H9 (cell line): Measurements from ENCODE around the gene C17orf75. TPM values are rescaled to one million over a fixed set of nuclear protein-coding genes. Genes with fewer than 3 reads are reported as not detected.

Experiments
- DNase-seq: peaks from one replicate; pipeline ENCODE4 v3.0.0-alpha.2; 2017
- H2AFZ ChIP-seq: one replicate; pipeline ENCODE4 v1.6.1; 2013; ENCODE audit warnings: mild to moderate bottlenecking, low read length, control low read depth, moderate library complexity
- H2AK5ac ChIP-seq: 2 replicates; pipeline ENCODE4 v1.6.1; 2013; ENCODE audit warnings: low read length, control low read depth, mixed read lengths; ENCODE audit not compliant: insufficient read length
- H2BK120ac ChIP-seq: one replicate; pipeline ENCODE4 v1.6.1; 2013; ENCODE audit warnings: low read depth, mild to moderate bottlenecking, low read length, control low read depth, inconsistent platforms; ENCODE audit not compliant: poor library complexity, severe bottlenecking
- H2BK12ac ChIP-seq: 2 replicates; pipeline ENCODE4 v1.6.1; 2013; ENCODE audit warnings: low read length, control low read depth, mixed read lengths, low read depth; ENCODE audit not compliant: insufficient read length
- H2BK15ac ChIP-seq: 2 replicates; pipeline ENCODE4 v1.6.1; 2013; ENCODE audit warnings: low read depth, low read length, control low read depth
- H2BK20ac ChIP-seq: one replicate; pipeline ENCODE4 v1.6.1; 2013; ENCODE audit warnings: low read depth, mild to moderate bottlenecking, low read length, control low read depth, inconsistent platforms; ENCODE audit not compliant: poor library complexity, severe bottlenecking
- H2BK5ac ChIP-seq: 2 replicates; pipeline ENCODE4 v1.6.1; 2013; ENCODE audit warnings: low read length, control low read depth, mixed read lengths; ENCODE audit not compliant: insufficient read length
- H3K14ac ChIP-seq: 2 replicates; pipeline ENCODE4 v1.6.1; 2013; ENCODE audit warnings: low read length, control low read depth; ENCODE audit not compliant: insufficient read depth
- H3K18ac ChIP-seq: 2 replicates; pipeline ENCODE4 v1.6.1; 2013; ENCODE audit warnings: low read depth, mild to moderate bottlenecking, mixed read lengths, low read length, control low read depth; ENCODE audit not compliant: insufficient read length
- H3K23ac ChIP-seq: 2 replicates; pipeline ENCODE4 v1.6.1; 2013; ENCODE audit warnings: low read length, control low read depth, mixed read lengths, low read depth; ENCODE audit not compliant: insufficient read length
- H3K23me2 ChIP-seq: 2 replicates; pipeline ENCODE4 v1.6.1; 2013; ENCODE audit warnings: low read depth, mild to moderate bottlenecking, mixed read lengths, low read length, control low read depth; ENCODE audit not compliant: insufficient read length, poor library complexity, severe bottlenecking
- H3K27ac ChIP-seq: 2 replicates; pipeline ENCODE4 v1.5.1; 2013; ENCODE audit warnings: low read length, control low read depth, mixed read lengths, low read depth; ENCODE audit not compliant: insufficient read length
- H3K27me3 ChIP-seq: 2 replicates; pipeline ENCODE4 v1.6.1; 2013; ENCODE audit warnings: low read length, control low read depth, inconsistent platforms; ENCODE audit not compliant: insufficient read depth
- H3K4ac ChIP-seq: 2 replicates; pipeline ENCODE4 v1.6.1; 2013; ENCODE audit warnings: low read depth, mild to moderate bottlenecking, control low read depth, inconsistent platforms, low read length, moderate library complexity
- H3K4me1 ChIP-seq: 2 replicates; pipeline ENCODE4 v1.6.1; 2013; ENCODE audit warnings: low read length, control low read depth, inconsistent platforms; ENCODE audit not compliant: insufficient read depth
- H3K4me2 ChIP-seq: 2 replicates; pipeline ENCODE4 v1.6.1; 2013; ENCODE audit warnings: low read length, control low read depth, mixed read lengths; ENCODE audit not compliant: insufficient read length, insufficient read depth
- H3K56ac ChIP-seq: 2 replicates; pipeline ENCODE4 v1.6.1; 2013; ENCODE audit warnings: low read depth, mild to moderate bottlenecking, mixed read lengths, low read length, control low read depth; ENCODE audit not compliant: insufficient read length
- H3K79me1 ChIP-seq: 2 replicates; pipeline ENCODE4 v1.6.1; 2013; ENCODE audit warnings: low read depth, mild to moderate bottlenecking, moderate library complexity, low read length, control low read depth, inconsistent platforms; ENCODE audit not compliant: insufficient read depth, poor library complexity, severe bottlenecking
- H3K79me2 ChIP-seq: 2 replicates; pipeline ENCODE4 v1.6.1; 2013; ENCODE audit warnings: low read length, control low read depth, inconsistent platforms; ENCODE audit not compliant: insufficient read depth
- H3K9ac ChIP-seq: 2 replicates; pipeline ENCODE4 v1.6.1; 2013; ENCODE audit warnings: low read length, control low read depth, mixed read lengths; ENCODE audit not compliant: insufficient read length; ENCODE audit errors: extremely low read depth
- H3K9me3 ChIP-seq: one replicate; pipeline ENCODE4 v1.6.1; 2013; ENCODE audit warnings: low read depth, low read length, inconsistent platforms; ENCODE audit not compliant: control insufficient read depth
- H3T11ph ChIP-seq: one replicate; pipeline ENCODE4 v1.6.1; 2013; ENCODE audit warnings: mild to moderate bottlenecking, low read length, control low read depth, inconsistent platforms
- H4K20me1 ChIP-seq: one replicate; pipeline ENCODE4 v1.6.1; 2013; ENCODE audit not compliant: control insufficient read depth, insufficient read length, insufficient read depth
- H4K5ac ChIP-seq: 2 replicates; pipeline ENCODE4 v1.6.1; 2013; ENCODE audit warnings: low read depth, mild to moderate bottlenecking, mixed read lengths, low read length, control low read depth; ENCODE audit not compliant: insufficient read length
- H4K8ac ChIP-seq: replicated peaks from 2 replicates; pipeline ENCODE4 v1.6.1; 2013; ENCODE audit warnings: low read length, control low read depth, mixed read lengths, low read depth; ENCODE audit not compliant: insufficient read length
- H4K91ac ChIP-seq: 2 replicates; pipeline ENCODE4 v1.6.1; 2013; ENCODE audit warnings: low read depth, mild to moderate bottlenecking, moderate library complexity, mixed read lengths, low read length, control low read depth; ENCODE audit not compliant: insufficient read length
- H3K27ac Mint-ChIP-seq, 3 experiments: 2 replicates in 2 of 3; 3 replicates in 1 of 3; pipeline ENCODE4 v1.8.0; 2020 to 2021; ENCODE audit warnings: mixed read lengths in 3 of 3, mild to moderate bottlenecking in 1 of 3, moderate library complexity in 1 of 3
- H3K27me3 Mint-ChIP-seq: 2 replicates; pipeline ENCODE4 v1.8.0; 2021; ENCODE audit warnings: low read depth, mild to moderate bottlenecking, moderate library complexity, mixed read lengths
- H3K36me3 Mint-ChIP-seq, 3 experiments: 2 replicates in 2 of 3; 3 replicates in 1 of 3; pipeline ENCODE4 v1.8.0; 2020 to 2021; ENCODE audit warnings: low read depth in 3 of 3, mixed read lengths in 3 of 3; ENCODE audit not compliant: insufficient read depth in 1 of 3
- H3K4me1 Mint-ChIP-seq, 2 experiments: 2 replicates each; pipeline ENCODE4 v1.8.0; 2020; ENCODE audit warnings: mixed read lengths in 2 of 2
- H3K4me3 Mint-ChIP-seq, 2 experiments: 2 replicates in 1 of 2; 3 replicates in 1 of 2; pipeline ENCODE4 v1.8.0; 2020 to 2021; ENCODE audit warnings: mild to moderate bottlenecking in 2 of 2, mixed read lengths in 2 of 2, moderate library complexity in 1 of 2
- H3K9me3 Mint-ChIP-seq, 2 experiments: 2 replicates in 1 of 2; 3 replicates in 1 of 2; pipeline ENCODE4 v1.8.0; 2020; ENCODE audit warnings: mild to moderate bottlenecking in 2 of 2, mixed read lengths in 2 of 2, moderate library complexity in 1 of 2
- CTCF ChIP-seq: fragments of 200-600 bp; sonication (generic); conservative IDR thresholded peaks from 3 replicates; pipeline ENCODE4 v1.8.0; 2021; ENCODE audit warnings: antibody characterized with exemption, mild to moderate bottlenecking
- WGBS: extraction: QIAGEN DNeasy Blood & Tissue Kit; methylation state at CpG from one replicate; pipeline ENCODE4 v1.1.7; 2013; ENCODE audit warnings: missing lambda C conversion rate, low lambda C conversion rate, mixed read lengths; ENCODE audit not compliant: insufficient read length; ENCODE audit errors: extremely low coverage; 5-methylcytosine and 5-hydroxymethylcytosine counted together
- total RNA-seq: library from RNA; stranded (reverse); gene quantifications from 2 replicates; pipeline ENCODE4 v1.2.1, GENCODE V29; 2021

The C17orf75 gene
- total RNA-seq, 1 experiment from 2014 or later, result 40.4 TPM

- no peak overlapping the region for H3K9ac ChIP-seq
- H4K20me1 ChIP-seq, result no peaks in the 10 kb centered on the region
- H4K5ac ChIP-seq, result no peak overlapping the region
- no peak overlapping the region for H3K23ac ChIP-seq
- no peak overlapping the region for H2BK120ac ChIP-seq
- no peak overlapping the region for H2BK20ac ChIP-seq
- no peak overlapping the region for H4K91ac ChIP-seq
- DNase-seq, result no peak
- H2AK5ac ChIP-seq, result no peak overlapping the region
- Mint-ChIP-seq H3K4me3 (no peak overlapping the region), H3K27ac (peak overlapping the region in 1 of 3 experiments; percentile 12; a peak in 1 of 7 replicates), H3K27me3 (no peaks in the 10 kb centered on the region), H3K9me3 (no peaks in the 10 kb centered on the region), H3K36me3 (peaks cover 50 to 96% (median 91%) of the 10 kb centered on the region in 3 experiments; a peak in 6 of 7 replicates), H3K4me1 (no peaks in the 10 kb centered on the region)
- H3K27me3 ChIP-seq, result no peaks in the 10 kb centered on the region
- H3K18ac ChIP-seq, result no peak overlapping the region
- no peak overlapping the region for H2BK12ac ChIP-seq
- TF ChIP-seq CTCF, result no peak
- H3K23me2 ChIP-seq, result no peaks in the 10 kb centered on the region
- no peak overlapping the region for H3K27ac ChIP-seq
- no peaks in the 10 kb centered on the region for H3K4me1 ChIP-seq
- H3K4ac ChIP-seq, result no peak overlapping the region
- no CpG with 5 or more reads among the region's 1 CpG for WGBS
- no peak overlapping the region for H2AFZ ChIP-seq
- H2BK15ac ChIP-seq, result no peak overlapping the region
- no peak overlapping the region for H3K56ac ChIP-seq
- no peak overlapping the region for H2BK5ac ChIP-seq
- H3K79me1 ChIP-seq, result no peaks in the 10 kb centered on the region
- 0 out of 2 replicates have a peak, but pooled peaks cover 2% of the 10 kb centered on the region for H3K79me2 ChIP-seq
- no peak overlapping the region for H3T11ph ChIP-seq
- no peak overlapping the region for H3K4me2 ChIP-seq
- H3K14ac ChIP-seq, result no peak overlapping the region
- no peaks in the 10 kb centered on the region for H3K9me3 ChIP-seq
- no peak overlapping the region for H4K8ac ChIP-seq
Observed at GRCh38 chr17:32370426-32370825, 28.5 kb upstream of the C17orf75 start.
